Endothelial cell of umbilical vein (primary cell): Measurements from ENCODE around the gene PTTG1IP.

ENCODE experiments used
- FOS ChIP-seq: IDR thresholded peaks from 2 replicates; pipeline ENCODE4 v1.6.1; 2011; ENCODE audit warnings: mild to moderate bottlenecking, low read length, moderate library complexity, borderline replicate concordance; ENCODE audit not compliant: insufficient read depth
- POLR2A ChIP-seq: IDR thresholded peaks from 2 replicates; pipeline ENCODE4 v1.6.1; 2012; ENCODE audit warnings: low read depth, mild to moderate bottlenecking, control low read depth, low read length
- POLR2AphosphoS5 ChIP-seq: IDR thresholded peaks from 2 replicates; pipeline ENCODE4 v1.6.1; 2012; ENCODE audit warnings: low read depth, mild to moderate bottlenecking, control low read depth, low read length, moderate library complexity; ENCODE audit not compliant: insufficient read depth
- TF ChIP-seq, protein P1 (sequence below), 2 donors: IDR thresholded peaks; 1 replicate in 1 of 2; 2 replicates in 1 of 2; pipeline ENCODE4 v1.5.1; 2011; ENCODE audit warnings: low read length in 2 of 2, mild to moderate bottlenecking in 2 of 2, moderate library complexity in 2 of 2, control low read depth in 1 of 2, inconsistent platforms in 1 of 2, low read depth in 1 of 2; ENCODE audit not compliant: insufficient read depth in 1 of 2; ENCODE audit errors: extremely low read depth in 1 of 2

DNA sequence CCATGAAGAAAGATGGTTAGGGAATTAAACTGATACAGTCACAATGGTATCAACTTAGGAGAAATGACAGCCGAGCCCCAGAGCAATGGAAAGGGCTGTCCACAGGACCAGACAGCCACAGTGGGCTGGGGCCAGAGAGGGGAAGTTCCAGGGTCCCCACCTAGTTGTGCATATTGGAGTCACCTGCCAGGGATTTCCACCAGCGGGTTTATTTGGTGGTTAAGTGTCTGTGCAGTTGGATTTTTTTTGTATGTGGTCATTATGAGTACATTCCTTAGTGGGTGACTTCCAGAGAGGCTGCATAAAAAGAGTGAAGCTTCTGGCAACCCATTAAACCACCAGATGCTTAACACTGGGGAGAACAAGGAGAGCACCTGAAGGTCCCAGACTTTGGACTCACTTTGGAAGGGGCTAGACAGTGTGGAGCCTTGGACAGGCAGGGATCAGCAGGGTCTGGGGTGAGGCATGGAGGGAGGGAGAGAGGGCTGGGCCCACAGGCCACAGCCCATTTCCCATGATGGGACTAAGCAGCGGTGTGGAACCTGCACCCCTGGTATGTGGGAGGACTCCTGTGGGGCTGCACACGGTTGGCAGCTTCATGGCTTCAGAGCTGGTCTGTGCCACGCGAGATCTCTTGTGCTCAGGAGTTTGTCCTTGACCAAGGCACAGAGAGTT lies 7.8 kb upstream of the PTTG1IP start:
- TF ChIP-seq, protein P1, sequence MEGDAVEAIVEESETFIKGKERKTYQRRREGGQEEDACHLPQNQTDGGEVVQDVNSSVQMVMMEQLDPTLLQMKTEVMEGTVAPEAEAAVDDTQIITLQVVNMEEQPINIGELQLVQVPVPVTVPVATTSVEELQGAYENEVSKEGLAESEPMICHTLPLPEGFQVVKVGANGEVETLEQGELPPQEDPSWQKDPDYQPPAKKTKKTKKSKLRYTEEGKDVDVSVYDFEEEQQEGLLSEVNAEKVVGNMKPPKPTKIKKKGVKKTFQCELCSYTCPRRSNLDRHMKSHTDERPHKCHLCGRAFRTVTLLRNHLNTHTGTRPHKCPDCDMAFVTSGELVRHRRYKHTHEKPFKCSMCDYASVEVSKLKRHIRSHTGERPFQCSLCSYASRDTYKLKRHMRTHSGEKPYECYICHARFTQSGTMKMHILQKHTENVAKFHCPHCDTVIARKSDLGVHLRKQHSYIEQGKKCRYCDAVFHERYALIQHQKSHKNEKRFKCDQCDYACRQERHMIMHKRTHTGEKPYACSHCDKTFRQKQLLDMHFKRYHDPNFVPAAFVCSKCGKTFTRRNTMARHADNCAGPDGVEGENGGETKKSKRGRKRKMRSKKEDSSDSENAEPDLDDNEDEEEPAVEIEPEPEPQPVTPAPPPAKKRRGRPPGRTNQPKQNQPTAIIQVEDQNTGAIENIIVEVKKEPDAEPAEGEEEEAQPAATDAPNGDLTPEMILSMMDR (IDR thresholded peaks at IDR 0.05; ENCODE audit: extremely low read depth in 1 of 2, insufficient read depth in 1 of 2, low read depth in 1 of 2, low read length in 2 of 2): no peak
- TF ChIP-seq POLR2AphosphoS5 (no peak), POLR2A (no peak), FOS (no peak)
